ENCODE measurements around the gene CREB3L4. TPM values are rescaled to one million over a fixed set of nuclear protein-coding genes. Genes with fewer than 3 reads are reported as not detected.

CREB3L4 gene
- total RNA-seq, 4 donors from 2014 or later = 3.7 to 14.4 (median 8.1) TPM

- WGBS, 2 donors = 66 to 68% methylated on average over 4 of the region's 4 CpGs
- Histone ChIP-seq H3K4me3 (no peak overlapping the region), H3K27ac (peak overlapping the region in 2 of 4 donors; percentile 7 to 33), H3K27me3 (no peaks in the 10 kb centered on the region), H3K9me3 (no peaks in the 10 kb centered on the region), H3K4me1 (peaks cover 3 to 22% (median 5%) of the 10 kb centered on the region in 3 donors), H3K36me3 (peaks cover 10 to 50% (median 23%) of the 10 kb centered on the region in 3 donors)
- intact Hi-C loops (cut with DNase I) = no loop called here
- TF ChIP-seq CTCF (IDR thresholded peaks at IDR 0.05) = no peak
- TF ChIP-seq POLR2A (IDR thresholded peaks at IDR 0.05) = no peak
- DNase-seq = no peak
These were observed 38.8 kb upstream of the CREB3L4 start for GRCh38 chr1:153928791-153929341.

GRCh38 chr1:153929426-153929825, 38.3 kb upstream of the CREB3L4 start:
- peaks cover 0 to 16% (median 0%) of the 10 kb centered on the region in 3 donors for H3K4me1 ChIP-seq
- no peak for DNase-seq
- intact Hi-C loops (cut with DNase I) = no loop called here
- H3K27ac ChIP-seq = peak overlapping the region in 2 of 4 donors; percentile 7 to 33
- WGBS, 2 donors = 86 to 93% methylated on average over 5 of the region's 5 CpGs
- H3K9me3 ChIP-seq = no peaks in the 10 kb centered on the region
- no peaks in the 10 kb centered on the region for H3K27me3 ChIP-seq
- TF ChIP-seq POLR2A (IDR thresholded peaks at IDR 0.05) = no peak
- TF ChIP-seq CTCF (IDR thresholded peaks at IDR 0.05) = no peak
- H3K36me3 ChIP-seq = peaks cover 11 to 56% (median 28%) of the 10 kb centered on the region in 3 donors
- no peak overlapping the region for H3K4me3 ChIP-seq

GRCh38 chr1:153929981-153930948, 37.4 kb upstream of the CREB3L4 start:
- Histone ChIP-seq H3K4me1 (peaks cover 0 to 14% (median 0%) of the 10 kb centered on the region in 3 donors), H3K4me3 (no peak overlapping the region), H3K36me3 (peaks cover 11 to 64% (median 30%) of the 10 kb centered on the region in 3 donors), H3K9me3 (no peaks in the 10 kb centered on the region), H3K27ac (no peak overlapping the region), H3K27me3 (no peaks in the 10 kb centered on the region)
- 80 to 87% methylated on average over 10 to 12 of the region's 14 CpGs for WGBS, 2 donors
- TF ChIP-seq POLR2A (IDR thresholded peaks at IDR 0.05) (no peak), CTCF (IDR thresholded peaks at IDR 0.05) (no peak)
- no peak for DNase-seq
- intact Hi-C loops (cut with DNase I) = no loop called here

- TF ChIP-seq CTCF (IDR thresholded peaks at IDR 0.05) (no peak), POLR2A (IDR thresholded peaks at IDR 0.05) (no peak)
- 91 to 99% methylated on average over 9 to 10 of the region's 18 CpGs for WGBS, 2 donors
- Histone ChIP-seq H3K36me3 (peaks cover 28 to 86% (median 42%) of the 10 kb centered on the region in 3 donors), H3K27ac (no peak overlapping the region), H3K4me3 (no peak overlapping the region), H3K9me3 (no peaks in the 10 kb centered on the region), H3K27me3 (no peaks in the 10 kb centered on the region), H3K4me1 (peaks cover 0 to 14% (median 0%) of the 10 kb centered on the region in 3 donors)
- intact Hi-C loops (cut with DNase I) = no loop called here
- DNase-seq = no peak
These were observed 35.3 kb upstream of the CREB3L4 start for GRCh38 chr1:153932156-153933131.
